Eye (tissue), 1 donor: ENCODE data around the gene USP37.
"Not testable (repeated sequence)": the region's sequence is repeated elsewhere in the genome, so short reads cannot be mapped to it uniquely, and the experiment has no call there.

ENCODE experiments used
- DNase-seq: peaks from one replicate; pipeline ENCODE4 v3.0.0-alpha.2; 2015

USP37 gene

DNA sequence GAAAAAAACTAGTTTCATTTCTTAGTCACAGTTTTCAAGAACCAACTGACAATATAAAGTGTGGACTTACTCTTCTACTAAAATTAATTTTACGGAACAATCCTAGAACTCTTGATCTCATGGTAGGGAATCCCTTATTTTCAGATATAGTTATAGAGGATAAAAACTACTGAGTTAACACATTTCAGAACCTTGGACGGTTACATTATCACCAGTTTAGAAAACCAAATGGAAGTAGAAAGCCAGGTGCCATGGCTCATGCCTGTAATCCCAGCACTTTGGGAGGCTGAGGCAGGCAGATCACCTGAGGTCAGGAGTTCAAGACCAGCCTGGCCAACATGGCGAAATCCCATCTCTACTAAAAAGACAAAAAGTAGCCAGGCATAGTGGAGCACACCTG, 13.9 kb downstream of the USP37 start:
- DNase-seq, result not testable (repeated sequence)

DNA sequence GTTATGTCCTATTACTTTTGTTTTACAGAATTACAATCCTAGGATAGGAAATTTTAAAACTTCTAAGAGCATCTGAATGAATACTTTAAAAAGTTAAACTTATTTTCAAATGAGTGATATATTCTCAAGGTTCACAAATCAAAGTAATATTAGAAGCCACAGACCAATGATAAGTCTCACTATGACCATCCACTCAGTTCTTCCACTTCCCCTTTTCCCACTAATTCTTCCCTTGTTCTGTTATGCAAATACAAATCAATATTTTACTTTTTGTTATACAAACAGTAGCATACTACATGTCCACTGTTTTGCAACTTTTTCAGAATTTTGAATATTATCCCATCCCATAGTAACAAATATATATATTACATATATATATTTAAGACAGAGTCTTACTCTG, 20.2 kb downstream of the USP37 start:
- no peak for DNase-seq

DNA sequence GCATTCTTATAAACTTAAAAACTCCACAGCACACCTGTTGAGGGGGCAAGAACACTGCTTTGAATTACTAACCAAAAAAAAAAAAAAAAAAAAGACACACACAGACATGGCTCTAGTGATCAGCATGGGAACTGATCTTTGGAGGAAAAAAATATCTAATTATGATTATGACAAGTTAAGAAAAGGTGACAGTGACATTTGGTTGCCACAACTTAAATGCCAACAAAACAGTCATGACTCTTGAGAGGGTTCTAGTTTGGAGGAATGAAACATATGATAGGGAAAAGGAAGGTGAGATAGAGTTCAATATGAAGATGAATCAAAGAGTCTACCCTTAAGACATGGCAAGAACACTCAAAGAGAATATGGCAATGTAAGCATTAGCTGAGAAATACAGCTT, 20.6 kb downstream of the USP37 start:
- DNase-seq, result no peak

DNA sequence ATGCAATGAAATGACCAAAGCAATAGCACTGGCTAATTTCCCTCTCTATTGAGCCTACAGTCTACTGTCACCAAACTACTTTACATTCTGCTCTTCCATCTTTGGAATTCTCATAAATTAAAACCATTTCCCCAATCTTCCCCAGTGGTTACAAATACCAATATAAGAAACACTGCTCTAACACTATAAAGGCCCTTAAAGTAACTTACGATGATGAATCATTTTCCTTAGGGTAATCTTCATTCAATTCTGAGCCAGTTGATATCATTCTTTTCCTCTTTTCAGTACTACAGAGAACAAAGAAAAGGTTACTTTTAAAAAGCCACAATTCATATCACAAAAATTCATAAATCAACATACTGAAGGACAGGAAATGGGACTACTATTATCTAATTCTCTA, 22.1 kb downstream of the USP37 start:
- no peak for DNase-seq

- no peak for DNase-seq
Measured at GRCh38 chr2:218540015-218540414, 28.1 kb downstream of the USP37 start.

- DNase-seq, result no peak
Measured at GRCh38 chr2:218536804-218537494, 31.2 kb downstream of the USP37 start.

GRCh38 chr2:218529990-218530389, 38.2 kb downstream of the USP37 start:
- DNase-seq, result no peak

DNA sequence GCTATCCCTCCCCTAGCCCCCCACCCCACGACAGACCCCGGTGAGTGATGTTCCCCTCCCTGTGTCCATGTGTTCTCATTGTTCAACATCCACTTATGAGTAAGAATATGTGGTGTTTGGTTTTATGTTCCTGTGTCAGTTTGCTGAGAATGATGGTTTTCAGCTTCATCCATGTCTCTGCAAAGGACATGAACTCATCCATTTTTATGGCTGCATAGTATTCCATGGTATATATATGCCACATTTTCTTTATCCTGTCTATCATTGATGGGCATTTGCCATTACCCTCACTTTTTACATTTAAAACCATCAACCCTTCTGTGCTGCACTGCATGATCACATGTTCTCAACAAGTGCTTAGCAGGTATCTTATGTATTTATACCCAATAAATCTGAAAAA, 39.7 kb downstream of the USP37 start:
- DNase-seq, result not testable (repeated sequence)

- DNase-seq, result no peak
Measured at GRCh38 chr2:218523651-218524050, 44.5 kb downstream of the USP37 start.

- DNase-seq, result no peak
Measured at GRCh38 chr2:218518876-218519275, 49.3 kb downstream of the USP37 start.

- DNase-seq, result no peak
Measured at GRCh38 chr2:218517434-218518206, 50.5 kb downstream of the USP37 start.

DNA sequence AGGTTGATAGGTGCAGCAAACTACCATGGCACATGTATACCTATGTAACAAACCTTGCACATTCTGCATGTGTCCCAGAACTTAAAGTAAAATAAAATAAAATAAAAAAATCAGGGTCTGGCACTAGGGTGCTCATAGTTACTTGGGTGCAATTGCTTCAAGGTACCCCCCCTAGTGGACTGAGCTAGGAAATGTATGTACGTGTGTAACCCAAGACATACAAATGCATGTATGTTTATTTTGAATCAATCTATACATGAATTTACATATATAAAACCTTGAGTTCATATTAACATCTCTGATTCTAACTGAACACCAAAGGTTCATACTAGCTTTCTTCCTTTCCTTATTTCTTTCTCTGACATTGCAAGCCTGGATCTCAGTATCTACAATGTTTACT, 51.5 kb downstream of the USP37 start:
- DNase-seq, result no peak

DNA sequence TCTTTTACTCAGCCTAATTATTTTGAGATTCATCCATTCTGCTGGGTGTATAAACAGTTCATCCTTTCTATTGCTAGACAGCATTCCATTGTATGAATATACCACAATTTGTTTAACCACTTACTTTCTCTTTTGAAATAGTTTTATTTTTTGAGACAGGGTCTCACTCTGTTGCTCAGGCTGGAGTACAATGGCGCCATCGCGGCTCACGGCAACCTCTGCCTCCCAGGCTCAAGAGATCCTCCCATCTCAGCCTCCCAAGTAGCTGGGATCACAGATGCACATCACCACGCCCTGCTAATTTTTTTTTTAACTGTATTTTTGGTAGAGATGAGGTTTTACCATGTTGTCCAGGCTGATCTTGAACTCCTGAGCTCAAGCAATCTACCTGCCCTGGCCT, 54.5 kb downstream of the USP37 start:
- no peak for DNase-seq

GRCh38 chr2:218508299-218508698, 59.9 kb downstream of the USP37 start:
- DNase-seq, result no peak

- no peak for DNase-seq
Measured at GRCh38 chr2:218505754-218506371, 62.3 kb downstream of the USP37 start.

- no peak for DNase-seq
Measured at GRCh38 chr2:218501665-218502064, 66.5 kb downstream of the USP37 start.

GRCh38 chr2:218500501-218501060, 67.6 kb downstream of the USP37 start:
- DNase-seq, result no peak

- no peak for DNase-seq
Measured at GRCh38 chr2:218485986-218486667, 82.0 kb downstream of the USP37 start.

GRCh38 chr2:218482651-218483050, 85.5 kb downstream of the USP37 start:
- no peak for DNase-seq

DNA sequence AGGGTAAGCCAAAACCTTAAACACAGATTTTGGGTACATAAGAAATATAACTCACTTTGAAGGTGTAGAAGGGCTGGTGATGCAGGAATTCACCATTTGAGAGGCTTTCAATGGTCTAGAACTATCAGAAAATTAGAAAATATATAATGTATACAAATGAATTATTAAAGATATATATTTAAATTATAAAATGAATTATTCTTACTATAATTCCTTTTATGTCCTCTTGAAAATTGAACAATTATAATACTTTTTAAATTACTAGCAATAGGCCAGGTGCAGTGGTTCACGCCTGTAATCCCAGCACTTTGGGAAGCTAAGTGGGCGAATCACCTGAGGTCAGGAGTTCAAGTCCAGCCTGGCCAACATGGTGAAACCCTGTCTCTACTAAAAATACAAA, 88.6 kb downstream of the USP37 start:
- DNase-seq, result no peak

DNA sequence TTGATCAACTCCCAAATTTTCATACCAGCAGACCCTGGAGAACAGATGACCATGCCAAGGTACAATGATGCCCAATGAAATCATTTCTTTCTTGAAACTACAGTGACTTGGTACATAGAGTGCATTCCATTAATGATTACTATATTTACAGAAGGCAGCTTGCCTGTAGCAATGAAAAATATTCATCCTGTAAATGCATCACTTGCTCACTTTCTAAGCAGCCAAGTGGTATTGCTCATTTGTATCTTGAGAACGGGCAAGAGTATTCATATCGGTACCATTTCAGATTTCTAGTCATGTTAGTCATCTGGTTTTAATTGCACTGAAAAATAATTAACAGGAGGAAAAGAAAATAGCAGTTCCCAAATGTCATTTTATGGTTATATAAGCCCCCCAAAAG, 89.6 kb downstream of the USP37 start:
- no peak for DNase-seq

DNA sequence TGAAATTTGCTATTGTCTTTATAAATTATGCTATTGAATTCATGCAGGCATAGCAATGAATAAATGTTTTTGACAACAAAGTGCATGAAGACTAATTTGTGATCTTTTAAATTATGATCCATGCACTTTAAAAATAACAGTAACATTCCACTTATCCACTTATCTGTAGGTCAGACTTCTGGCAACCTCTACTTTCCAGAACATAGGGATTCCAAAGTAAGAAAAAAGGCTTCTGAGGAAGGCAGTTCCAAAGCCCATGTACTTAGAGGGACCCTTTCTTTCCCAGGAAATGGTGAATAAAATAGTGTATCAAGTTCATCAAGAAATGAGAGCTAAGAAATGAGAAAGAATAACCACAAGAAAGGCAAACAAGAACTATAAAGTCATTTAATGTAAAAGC, 90.9 kb downstream of the USP37 start:
- no peak for DNase-seq

GRCh38 chr2:218476676-218477075, 91.5 kb downstream of the USP37 start:
- no peak for DNase-seq
